AG09309 (cell line): Measurements from ENCODE around the gene RUNX2.

Experiments used
- DNase-seq: peaks from one replicate; pipeline ENCODE4 v3.0.0-alpha.2; 2010; ENCODE audit warnings: low read depth
- H3K4me3 ChIP-seq: 2 replicates; pipeline ENCODE4 v1.5.1; 2011; ENCODE audit warnings: mild to moderate bottlenecking, low read depth, low read length, moderate library complexity; ENCODE audit not compliant: control insufficient read depth
- TF ChIP-seq, protein P1 (sequence below): IDR thresholded peaks from 2 replicates; pipeline ENCODE4 v1.5.1; 2011; ENCODE audit warnings: mild to moderate bottlenecking, low read depth, low read length, inconsistent platforms; ENCODE audit not compliant: insufficient read depth, control insufficient read depth; ENCODE audit errors: missing control alignments

RUNX2 gene

DNA sequence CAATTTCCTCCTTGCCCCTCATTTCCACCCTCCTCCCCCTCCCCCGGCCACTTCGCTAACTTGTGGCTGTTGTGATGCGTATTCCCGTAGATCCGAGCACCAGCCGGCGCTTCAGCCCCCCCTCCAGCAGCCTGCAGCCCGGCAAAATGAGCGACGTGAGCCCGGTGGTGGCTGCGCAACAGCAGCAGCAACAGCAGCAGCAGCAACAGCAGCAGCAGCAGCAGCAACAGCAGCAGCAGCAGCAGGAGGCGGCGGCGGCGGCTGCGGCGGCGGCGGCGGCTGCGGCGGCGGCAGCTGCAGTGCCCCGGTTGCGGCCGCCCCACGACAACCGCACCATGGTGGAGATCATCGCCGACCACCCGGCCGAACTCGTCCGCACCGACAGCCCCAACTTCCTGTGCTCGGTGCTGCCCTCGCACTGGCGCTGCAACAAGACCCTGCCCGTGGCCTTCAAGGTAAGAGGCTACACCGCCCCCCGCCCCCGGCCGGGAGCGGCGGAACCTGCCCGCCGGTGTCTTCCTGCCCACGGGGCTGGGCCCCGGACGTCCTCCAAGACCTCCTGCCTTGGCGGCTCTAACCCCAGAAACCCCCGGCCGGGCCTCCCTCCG lies 94.5 kb downstream of the RUNX2 start:
- no peak for DNase-seq
- TF ChIP-seq, protein P1, sequence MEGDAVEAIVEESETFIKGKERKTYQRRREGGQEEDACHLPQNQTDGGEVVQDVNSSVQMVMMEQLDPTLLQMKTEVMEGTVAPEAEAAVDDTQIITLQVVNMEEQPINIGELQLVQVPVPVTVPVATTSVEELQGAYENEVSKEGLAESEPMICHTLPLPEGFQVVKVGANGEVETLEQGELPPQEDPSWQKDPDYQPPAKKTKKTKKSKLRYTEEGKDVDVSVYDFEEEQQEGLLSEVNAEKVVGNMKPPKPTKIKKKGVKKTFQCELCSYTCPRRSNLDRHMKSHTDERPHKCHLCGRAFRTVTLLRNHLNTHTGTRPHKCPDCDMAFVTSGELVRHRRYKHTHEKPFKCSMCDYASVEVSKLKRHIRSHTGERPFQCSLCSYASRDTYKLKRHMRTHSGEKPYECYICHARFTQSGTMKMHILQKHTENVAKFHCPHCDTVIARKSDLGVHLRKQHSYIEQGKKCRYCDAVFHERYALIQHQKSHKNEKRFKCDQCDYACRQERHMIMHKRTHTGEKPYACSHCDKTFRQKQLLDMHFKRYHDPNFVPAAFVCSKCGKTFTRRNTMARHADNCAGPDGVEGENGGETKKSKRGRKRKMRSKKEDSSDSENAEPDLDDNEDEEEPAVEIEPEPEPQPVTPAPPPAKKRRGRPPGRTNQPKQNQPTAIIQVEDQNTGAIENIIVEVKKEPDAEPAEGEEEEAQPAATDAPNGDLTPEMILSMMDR, result no peak
- peak overlapping the region; percentile 69 for H3K4me3 ChIP-seq

DNA sequence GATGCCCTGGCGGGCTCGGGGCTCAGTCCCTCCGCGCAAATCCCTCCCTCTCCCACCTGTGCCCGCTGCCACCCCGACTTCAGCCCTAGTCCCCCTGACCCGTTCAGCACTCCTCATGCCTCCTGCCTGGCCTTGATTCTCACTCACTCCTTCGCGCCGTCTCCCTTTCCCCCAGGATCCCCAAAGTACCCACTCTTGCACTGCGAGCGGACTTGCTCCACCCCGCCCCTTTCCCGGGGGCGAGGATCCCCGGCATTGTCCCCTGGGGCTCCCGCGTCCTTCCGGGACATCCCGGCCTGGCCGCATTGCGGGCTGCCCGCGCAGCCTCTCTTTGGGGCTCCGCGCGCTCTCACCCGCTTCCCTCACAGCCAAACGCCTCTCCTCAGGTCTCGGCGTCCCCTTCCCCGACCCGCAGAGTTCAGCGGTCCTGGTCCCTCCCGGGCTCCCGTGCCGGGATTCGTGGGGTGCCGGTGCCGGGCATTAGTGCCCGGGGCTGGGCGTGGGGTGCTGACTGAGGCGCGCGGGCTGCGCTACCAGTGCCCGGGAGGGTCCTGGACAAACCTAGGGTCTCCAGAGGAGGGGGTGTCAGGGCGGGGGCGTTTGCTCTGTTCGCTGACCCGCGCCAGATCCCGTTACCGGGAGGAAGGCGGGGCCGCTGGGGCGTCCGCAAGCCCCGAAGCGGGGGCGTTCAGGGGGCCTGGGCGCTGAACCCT lies 95.1 kb downstream of the RUNX2 start:
- H3K4me3 ChIP-seq, result peak overlapping the region; percentile 69
- TF ChIP-seq, protein P1, result no peak
- DNase-seq, result no peak

DNA sequence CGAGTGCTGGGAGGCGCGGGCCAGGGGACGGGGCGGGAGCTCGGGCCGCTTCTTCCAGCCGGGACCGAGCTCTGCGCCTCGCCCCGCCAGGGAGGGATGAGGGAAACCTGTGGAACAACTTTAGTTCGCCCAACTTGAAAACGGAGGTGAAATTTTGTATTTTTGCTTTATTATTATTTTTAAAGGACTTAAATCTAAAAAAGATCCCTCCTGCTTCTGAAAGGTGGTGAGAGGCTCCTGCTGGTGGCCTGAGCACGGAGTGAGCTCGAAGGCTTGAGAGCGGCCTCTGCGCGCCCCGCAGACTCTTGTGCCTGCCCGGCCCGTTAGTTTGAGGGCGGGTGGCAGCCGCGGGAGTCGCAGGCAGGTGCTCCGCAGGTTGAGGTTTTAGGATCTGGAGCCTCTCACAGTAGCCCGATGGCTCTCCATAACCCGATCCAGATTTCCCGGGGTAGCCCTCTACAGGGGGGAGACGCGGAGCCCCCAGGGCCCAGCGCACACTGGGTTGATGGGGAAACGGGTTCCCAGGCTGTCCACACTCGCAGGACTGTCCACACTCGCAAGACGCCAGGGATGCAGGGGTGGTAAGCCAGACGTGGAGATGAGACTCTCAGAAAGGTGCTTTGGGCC lies 95.8 kb downstream of the RUNX2 start:
- TF ChIP-seq, protein P1, result peak; percentile 3
- no peak for DNase-seq
- H3K4me3 ChIP-seq, result peak overlapping the region; percentile 69

DNA sequence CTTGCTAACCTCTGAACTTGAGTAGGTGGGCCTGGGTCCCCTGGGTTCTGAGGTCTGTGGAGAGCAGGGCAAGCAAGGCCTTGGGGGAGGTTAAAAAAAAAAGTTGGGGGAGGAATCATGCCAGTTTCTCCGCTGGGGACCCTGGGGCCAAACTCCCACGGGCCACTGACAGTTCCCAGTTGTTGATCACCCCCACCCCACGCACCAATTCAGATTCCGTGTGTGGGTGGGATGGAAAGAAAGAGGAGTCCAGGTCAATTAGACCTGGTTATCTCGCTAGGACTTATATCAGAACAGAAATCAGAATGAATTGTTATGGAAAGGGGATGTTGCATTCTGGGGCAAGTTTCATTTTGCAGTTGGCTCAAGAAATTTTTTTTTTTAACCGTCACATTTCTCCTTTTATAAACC lies 96.3 kb downstream of the RUNX2 start:
- peak overlapping the region; percentile 69 for H3K4me3 ChIP-seq
- TF ChIP-seq, protein P1, result no peak
- DNase-seq, result no peak

DNA sequence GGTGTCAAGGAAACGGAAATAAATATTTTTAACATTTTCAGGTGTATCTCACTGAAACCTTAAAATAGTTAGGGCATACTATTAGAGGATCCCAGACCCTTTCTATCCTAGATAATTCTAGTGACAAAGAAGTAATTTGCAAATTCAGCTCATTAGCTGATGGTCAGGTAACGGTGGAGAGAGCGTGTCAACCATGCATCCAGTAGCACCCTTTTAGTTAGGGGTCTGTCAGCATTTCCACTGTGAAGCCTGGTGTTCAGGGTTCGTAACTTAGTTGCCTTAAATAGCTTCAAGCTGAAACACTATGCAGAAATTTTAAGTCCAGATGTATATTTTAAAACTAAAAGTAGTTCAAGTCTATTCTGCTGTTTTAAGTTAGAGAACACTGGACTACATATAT lies 98.1 kb downstream of the RUNX2 start:
- TF ChIP-seq, protein P1, result no peak
- no peak for DNase-seq
- H3K4me3 ChIP-seq, result no peak overlapping the region

DNA sequence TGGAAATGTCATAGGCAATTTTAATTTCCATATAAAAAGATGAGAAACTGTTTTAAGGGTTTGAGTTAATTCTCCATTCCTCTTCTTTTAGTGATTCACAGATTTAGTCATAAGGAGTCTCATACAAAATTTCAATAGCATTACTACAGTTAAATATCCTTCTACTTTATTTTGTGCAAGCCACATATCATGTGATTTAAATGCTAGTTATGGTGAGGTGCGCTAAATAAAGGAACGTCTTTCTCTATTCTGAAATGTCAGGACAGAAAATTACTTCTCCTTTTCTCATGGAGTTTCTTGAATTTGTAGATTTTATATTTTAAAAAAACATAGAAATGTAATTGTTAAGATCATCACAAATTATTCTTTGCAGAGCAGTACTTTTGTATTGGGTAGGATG lies 99.6 kb downstream of the RUNX2 start:
- TF ChIP-seq, protein P1, result no peak

More for the DNA sequence above, 99.6 kb downstream of the RUNX2 start:
- DNase-seq, result no peak
- H3K4me3 ChIP-seq, result no peak overlapping the region
